ENCODE measurements around the gene LIFR.

Gene LIFR

DNA sequence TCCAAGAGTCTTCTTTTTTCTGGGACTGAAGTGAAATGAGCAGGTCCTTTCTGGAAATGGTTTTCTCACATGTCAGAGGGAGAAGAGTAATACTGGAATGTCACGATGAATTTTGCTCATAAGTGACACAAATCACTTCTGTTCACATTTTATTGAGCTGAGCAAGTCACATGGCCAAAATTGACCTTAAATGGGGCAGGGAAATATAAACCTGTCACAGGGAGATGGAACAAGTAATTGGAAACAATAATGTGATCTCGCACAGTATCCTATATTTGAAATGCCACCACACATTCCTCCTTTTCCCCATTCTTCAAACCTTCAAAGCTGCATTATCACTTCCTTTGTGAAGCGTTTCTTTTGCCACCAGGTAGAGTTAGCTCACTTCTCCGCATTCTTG is 25.2 kb upstream of the LIFR start:
- DNase-seq (ENCODE audit: insufficient read length, low spot score) (no peak), FAIRE-seq (no peak)
- TF ChIP-seq, protein P1, sequence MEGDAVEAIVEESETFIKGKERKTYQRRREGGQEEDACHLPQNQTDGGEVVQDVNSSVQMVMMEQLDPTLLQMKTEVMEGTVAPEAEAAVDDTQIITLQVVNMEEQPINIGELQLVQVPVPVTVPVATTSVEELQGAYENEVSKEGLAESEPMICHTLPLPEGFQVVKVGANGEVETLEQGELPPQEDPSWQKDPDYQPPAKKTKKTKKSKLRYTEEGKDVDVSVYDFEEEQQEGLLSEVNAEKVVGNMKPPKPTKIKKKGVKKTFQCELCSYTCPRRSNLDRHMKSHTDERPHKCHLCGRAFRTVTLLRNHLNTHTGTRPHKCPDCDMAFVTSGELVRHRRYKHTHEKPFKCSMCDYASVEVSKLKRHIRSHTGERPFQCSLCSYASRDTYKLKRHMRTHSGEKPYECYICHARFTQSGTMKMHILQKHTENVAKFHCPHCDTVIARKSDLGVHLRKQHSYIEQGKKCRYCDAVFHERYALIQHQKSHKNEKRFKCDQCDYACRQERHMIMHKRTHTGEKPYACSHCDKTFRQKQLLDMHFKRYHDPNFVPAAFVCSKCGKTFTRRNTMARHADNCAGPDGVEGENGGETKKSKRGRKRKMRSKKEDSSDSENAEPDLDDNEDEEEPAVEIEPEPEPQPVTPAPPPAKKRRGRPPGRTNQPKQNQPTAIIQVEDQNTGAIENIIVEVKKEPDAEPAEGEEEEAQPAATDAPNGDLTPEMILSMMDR (IDR thresholded peaks at IDR 0.05; ENCODE audit: insufficient read depth, missing control alignments): no peak

DNA sequence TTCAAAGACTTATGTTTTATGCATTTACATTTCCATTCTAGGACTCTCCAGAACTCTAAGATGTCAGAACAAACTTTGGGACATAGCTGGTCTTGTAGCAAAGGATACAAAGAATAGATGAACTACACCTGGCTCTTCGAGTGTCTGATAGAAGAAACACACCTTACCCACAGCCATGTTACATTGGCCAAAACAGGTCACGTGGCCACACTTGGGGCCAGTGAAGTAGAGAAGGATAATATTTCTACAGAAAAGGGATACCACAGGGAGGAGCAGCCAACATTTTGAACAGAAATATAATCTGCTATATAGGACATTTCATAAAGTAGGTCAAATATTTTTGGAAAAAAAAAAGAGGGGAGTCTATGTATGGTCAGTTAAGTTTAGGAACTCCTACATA is 22.7 kb upstream of the LIFR start:
- DNase-seq (ENCODE audit: insufficient read length, low spot score) (no peak), FAIRE-seq (no peak)
- TF ChIP-seq, protein P1 (IDR thresholded peaks at IDR 0.05; ENCODE audit: insufficient read depth, missing control alignments): no peak

DNA sequence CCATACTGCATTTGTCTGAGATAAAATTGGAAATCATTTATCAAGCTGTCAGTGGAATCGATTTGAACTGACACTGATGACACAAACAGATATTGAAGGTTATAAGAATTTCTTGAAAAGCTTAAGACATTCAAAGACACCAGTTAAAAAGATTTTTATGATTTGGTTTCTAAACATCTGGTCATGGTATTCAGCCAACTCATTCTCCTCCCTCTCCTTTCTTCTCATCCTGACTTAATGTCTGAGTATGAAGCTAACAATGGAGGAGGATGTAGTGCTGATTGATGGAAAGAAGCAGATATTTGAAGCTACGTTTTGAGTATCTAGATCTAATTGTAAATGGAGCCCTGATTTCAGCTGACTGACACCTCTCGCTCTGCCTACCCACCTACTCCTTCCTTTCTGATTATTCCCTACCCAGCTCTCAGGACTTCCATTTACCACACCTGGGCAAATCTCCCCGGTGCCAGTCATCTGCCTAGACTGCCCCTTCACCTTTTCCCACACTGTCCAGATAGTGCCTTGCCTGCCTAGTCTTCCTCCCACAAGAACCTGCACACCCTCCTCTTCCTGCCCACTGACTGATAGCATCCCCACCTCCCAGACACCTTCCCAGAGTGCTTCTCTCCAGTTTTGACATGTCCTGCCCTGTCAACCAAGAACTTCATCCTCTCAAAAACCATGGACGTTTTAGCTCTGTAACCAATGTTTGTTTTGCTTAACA is 20.7 kb upstream of the LIFR start:
- no peak for FAIRE-seq
- TF ChIP-seq, protein P1 (IDR thresholded peaks at IDR 0.05; ENCODE audit: insufficient read depth, missing control alignments): no peak
- DNase-seq (ENCODE audit: insufficient read length, low spot score): no peak

DNA sequence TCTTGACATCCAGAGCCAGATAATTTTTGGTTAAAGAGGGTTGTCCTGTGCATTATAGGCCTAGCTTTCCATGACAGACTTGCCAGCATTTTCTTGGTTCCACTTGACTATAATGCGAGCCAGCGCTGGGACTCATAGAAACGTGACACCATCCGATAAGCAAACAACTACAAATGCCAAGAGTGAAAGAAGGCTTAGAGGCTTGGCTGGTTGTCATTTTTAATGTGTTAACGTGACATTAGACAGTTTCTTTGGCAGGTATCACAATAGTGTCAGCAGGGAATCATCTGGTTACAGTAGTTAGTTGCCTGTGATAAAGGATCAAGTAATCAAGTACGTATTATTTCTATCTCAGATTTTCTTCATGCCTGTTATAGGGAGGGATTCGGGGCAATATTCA is 20.0 kb upstream of the LIFR start:
- FAIRE-seq (no peak), DNase-seq (ENCODE audit: insufficient read length, low spot score) (no peak)
- TF ChIP-seq, protein P1 (IDR thresholded peaks at IDR 0.05; ENCODE audit: insufficient read depth, missing control alignments): no peak

DNA sequence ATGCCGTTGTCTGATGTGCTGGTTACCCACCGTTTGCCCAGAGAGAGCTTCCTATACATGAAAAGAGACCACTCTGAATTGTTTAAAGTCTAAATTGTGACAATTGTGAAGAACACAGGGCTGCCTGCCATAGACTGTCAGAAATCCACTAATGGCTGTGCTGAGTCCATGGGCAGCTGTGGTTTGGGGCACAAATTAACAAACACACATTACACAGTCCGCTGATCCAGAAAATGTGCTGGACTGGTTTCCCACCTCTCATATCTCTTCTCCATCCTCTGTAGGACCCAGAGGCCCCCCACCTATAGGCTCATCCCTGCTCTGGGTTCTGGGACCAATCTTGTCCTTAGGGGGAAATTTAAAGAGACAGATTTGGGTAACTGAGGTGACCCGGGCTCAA is 19.0 kb upstream of the LIFR start:
- FAIRE-seq (no peak), DNase-seq (ENCODE audit: insufficient read length, low spot score) (no peak)
- TF ChIP-seq, protein P1 (IDR thresholded peaks at IDR 0.05; ENCODE audit: insufficient read depth, missing control alignments): no peak

DNA sequence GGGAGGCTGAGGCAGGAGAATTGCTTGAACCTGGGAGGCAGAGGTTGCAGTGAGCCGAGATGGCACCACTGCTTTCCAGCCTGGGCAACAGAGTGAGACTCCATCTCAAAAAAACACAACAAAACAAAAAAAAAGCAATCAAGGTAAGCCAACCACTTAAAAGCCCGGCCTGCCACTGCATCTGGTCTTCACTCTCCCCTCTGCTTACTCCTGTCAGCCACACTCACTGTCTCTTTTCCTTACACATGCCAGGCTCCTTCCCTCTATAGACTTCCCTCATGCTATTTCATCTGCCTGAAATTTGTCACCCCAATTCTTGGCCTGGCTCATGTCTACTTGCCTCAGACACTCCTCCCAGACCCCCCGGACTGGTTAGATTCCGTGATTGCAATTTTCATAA is 17.6 kb upstream of the LIFR start:
- FAIRE-seq (no peak), DNase-seq (ENCODE audit: insufficient read length, low spot score) (no peak)
- TF ChIP-seq, protein P1 (IDR thresholded peaks at IDR 0.05; ENCODE audit: insufficient read depth, missing control alignments): no peak

DNA sequence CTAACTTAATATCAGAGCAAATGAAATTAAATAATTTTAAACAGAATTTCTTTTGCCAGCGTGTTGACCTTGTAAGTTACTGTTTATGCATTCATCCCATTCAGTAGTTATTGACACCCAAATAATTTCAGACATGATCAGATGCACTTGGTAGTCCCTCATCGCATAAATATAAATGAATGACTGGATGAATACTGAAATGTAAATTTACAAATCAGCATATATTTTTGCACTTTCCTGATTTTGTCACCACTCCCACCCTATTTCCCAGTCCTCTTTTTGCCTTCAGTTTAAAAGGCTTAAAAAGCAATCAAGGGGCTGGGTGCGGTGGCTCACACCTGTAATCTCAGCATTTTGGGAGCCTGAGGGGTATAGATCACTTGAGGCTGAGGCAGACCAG is 17.1 kb upstream of the LIFR start:
- DNase-seq (ENCODE audit: insufficient read length, low spot score) (no peak), FAIRE-seq (no peak)
- TF ChIP-seq, protein P1 (IDR thresholded peaks at IDR 0.05; ENCODE audit: insufficient read depth, missing control alignments): no peak

All from D721Med (cell line).